Measurements from ENCODE around the gene EIF4E1B.

DNA sequence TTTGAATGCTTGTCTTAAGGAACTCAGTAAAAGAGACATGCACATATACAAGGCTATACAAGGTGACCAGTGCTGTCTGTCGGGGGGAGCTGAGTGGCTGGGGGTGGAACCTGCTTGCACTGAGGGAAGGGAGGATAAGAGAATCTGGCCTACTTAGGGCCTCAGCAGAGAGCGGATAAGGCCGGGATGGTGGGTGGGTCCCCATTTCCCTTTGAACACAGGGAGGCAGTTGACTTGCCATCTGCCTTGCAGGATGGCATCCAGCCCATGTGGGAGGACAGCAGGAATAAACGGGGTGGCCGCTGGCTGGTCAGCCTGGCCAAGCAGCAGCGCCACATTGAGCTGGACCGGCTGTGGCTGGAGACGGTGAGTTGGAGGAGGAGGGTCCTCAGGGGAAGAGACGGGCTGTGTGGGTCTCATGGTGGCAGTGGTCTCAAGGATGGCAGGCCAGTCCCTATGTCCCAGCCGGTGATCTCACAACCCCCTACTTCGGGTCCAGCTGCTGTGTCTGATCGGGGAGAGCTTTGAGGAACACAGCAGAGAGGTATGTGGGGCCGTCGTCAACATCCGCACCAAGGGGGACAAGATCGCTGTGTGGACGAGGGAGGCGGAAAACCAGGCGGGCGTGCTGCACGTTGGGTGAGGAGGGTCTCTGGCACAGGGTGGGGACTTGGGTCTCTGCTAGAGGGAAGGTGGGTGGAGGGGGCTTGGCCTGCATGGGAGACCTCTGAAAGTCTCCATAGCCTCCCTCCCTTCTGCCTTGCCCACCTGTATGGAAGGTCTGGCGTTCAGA lies 14.6 kb downstream of the EIF4E1B start:
- TF ChIP-seq POLR2A (IDR thresholded peaks at IDR 0.05; ENCODE audit: low read depth, low read length) (no peak), SPI1 (IDR thresholded peaks at IDR 0.05; ENCODE audit: low read depth, low read length) (no peak), TAF1 (IDR thresholded peaks at IDR 0.05; ENCODE audit: low read depth, low read length) (no peak), POLR2AphosphoS5 (IDR thresholded peaks at IDR 0.05; ENCODE audit: low read depth, low read length) (no peak), PAX5 (IDR thresholded peaks at IDR 0.05; ENCODE audit: insufficient read depth, low read length, severe bottlenecking) (no peak), POU2F2 (IDR thresholded peaks at IDR 0.05; ENCODE audit: low read depth, low read length) (no peak)
